Activated naive CD4-positive, alpha-beta T cell treated with anti-CD3 and anti-CD28 coated beads for 36 hours (primary cell): ENCODE measurements around the gene AWAT2. TPM values are rescaled to one million over a fixed set of nuclear protein-coding genes. Genes with fewer than 3 reads are reported as not detected.

Source experiments
- CTCF ChIA-PET: fragments of 350-600 bp; sonication (Branson Sonifier 250); formaldehyde crosslinking; loops from one replicate; lab custom pipeline; 2021; ENCODE audit warnings: antibody characterized with exemption; lab: Charles Lee
- DNase-seq: peaks from one replicate; pipeline ENCODE4 v3.0.0-alpha.2; 2020
- H3K27ac Mint-ChIP-seq: one replicate; pipeline ENCODE4 v1.8.0; 2021; ENCODE audit warnings: mild to moderate bottlenecking, mixed read lengths
- H3K27me3 Mint-ChIP-seq: one replicate; pipeline ENCODE4 v1.8.0; 2021; ENCODE audit warnings: low read depth, mixed read lengths
- H3K36me3 Mint-ChIP-seq: one replicate; pipeline ENCODE4 v1.8.0; 2021; ENCODE audit warnings: low read depth, mixed read lengths
- H3K4me1 Mint-ChIP-seq: one replicate; pipeline ENCODE4 v1.8.0; 2021; ENCODE audit warnings: low read depth, mixed read lengths
- H3K4me3 Mint-ChIP-seq: one replicate; pipeline ENCODE4 v1.8.0; 2021; ENCODE audit warnings: mild to moderate bottlenecking, moderate library complexity, mixed read lengths
- H3K9me3 Mint-ChIP-seq: one replicate; pipeline ENCODE4 v1.8.0; 2021; ENCODE audit warnings: mixed read lengths
- intact Hi-C: fragments of 100-400 bp; cut with micrococcal nuclease; formaldehyde crosslinking; loops from one replicate; pipeline ENCODE4 v1.15.1; 2023
- total RNA-seq, 2 experiments: library from RNA; stranded (reverse); gene quantifications; one replicate each; pipeline ENCODE4 v1.2.3, GENCODE V29; 2021

The AWAT2 gene, protein sequence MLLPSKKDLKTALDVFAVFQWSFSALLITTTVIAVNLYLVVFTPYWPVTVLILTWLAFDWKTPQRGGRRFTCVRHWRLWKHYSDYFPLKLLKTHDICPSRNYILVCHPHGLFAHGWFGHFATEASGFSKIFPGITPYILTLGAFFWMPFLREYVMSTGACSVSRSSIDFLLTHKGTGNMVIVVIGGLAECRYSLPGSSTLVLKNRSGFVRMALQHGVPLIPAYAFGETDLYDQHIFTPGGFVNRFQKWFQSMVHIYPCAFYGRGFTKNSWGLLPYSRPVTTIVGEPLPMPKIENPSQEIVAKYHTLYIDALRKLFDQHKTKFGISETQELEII
- total RNA-seq = not detected

DNA sequence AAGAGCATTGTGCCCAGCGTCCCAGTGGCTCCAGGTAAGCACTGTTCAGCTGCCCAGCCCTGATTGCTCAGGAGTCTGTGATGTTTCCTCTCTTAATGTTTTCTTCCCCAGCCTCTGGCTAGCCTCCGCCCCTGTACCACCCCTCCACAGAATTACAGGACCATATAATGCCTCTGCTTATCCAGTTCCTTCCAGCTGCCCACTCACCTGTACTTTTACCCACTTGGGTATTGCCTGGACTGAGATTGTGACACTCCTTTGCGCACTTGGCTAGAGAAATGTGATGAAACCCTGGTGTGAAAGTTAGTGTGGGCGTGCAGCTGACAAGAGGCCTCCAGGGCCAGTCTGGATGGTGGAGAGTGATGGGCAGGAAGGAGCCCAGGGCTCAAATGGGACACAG, at the start of gene AWAT2:
TSS of gene AWAT2 (minus strand) at position 14 of the 400 bp plus-strand sequence. CDS start at position 8, 6 bp downstream.
- no peak for DNase-seq
- Mint-ChIP-seq H3K36me3 (no peaks in the 10 kb centered on the region), H3K27ac (no peak within 1 kb of the TSS), H3K4me3 (no peak within 1 kb of the TSS), H3K4me1 (no peaks in the 10 kb centered on the region), H3K9me3 (no peaks in the 10 kb centered on the region), H3K27me3 (no peaks in the 10 kb centered on the region)
- CTCF ChIA-PET = no interaction called here
- intact Hi-C loops = no loop called here

DNA sequence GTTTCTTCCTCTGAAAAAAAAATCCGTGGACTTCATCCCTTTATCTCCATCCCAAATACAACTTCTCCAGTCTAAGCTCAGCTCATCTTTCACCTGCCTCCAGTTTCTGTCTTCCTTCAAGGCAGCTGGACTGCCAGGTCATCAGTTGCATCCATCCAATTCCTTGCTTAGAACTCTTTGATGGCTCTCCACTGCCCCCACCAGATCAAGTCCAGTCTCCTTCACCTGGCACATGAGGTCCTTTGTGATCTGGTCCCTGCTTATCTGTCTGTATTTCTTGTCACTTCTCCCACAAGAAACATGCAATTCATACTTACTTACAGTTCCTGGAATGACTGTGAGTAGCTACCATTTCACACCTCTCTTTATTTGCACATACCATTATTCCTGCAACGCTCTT, 46.3 kb upstream of the AWAT2 start:
- Mint-ChIP-seq H3K9me3 (peaks cover 2% of the 10 kb centered on the region), H3K27ac (no peak overlapping the region), H3K36me3 (no peaks in the 10 kb centered on the region), H3K4me3 (no peak overlapping the region), H3K4me1 (no peaks in the 10 kb centered on the region), H3K27me3 (peaks cover 5% of the 10 kb centered on the region)
- intact Hi-C loops = loop anchor here (2.0 to 10.0 kb wide), 4 partner anchors 63 to 603 kb away; partner anchors contain the start of gene EDA
- DNase-seq = peak; percentile 5
- CTCF ChIA-PET = interaction anchor here (0.9 to 3.1 kb wide), 10 partner anchors 9 to 603 kb away, joined by 3 to 26 read pairs (median 8); no protein-coding TSS in a partner anchor

DNA sequence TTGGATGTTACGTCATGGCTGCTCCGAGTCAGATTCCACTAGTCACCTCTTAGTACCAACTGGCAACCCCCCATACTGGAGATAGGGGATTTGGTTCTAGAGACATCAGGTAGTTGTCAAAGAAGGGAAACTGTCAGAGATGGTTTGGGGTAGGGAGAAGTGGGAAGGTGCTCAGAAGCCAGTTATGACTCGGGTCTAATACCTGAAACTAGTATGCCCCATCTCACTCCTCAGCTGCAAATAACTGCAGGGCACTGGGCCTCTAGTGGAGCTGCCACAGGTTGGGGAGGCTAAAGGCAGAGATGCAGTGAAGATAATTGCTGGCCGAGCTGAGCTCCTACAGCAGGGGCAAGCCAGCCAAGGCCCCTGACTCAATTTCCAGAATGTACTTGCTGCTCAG, 42.5 kb upstream of the AWAT2 start:
- H3K27me3 Mint-ChIP-seq = no peaks in the 10 kb centered on the region
- intact Hi-C loops = loop anchor here (10.0 kb wide), 1 partner anchor 477 kb away; the partner anchor contains the start of gene EDA
- peaks cover 2% of the 10 kb centered on the region for H3K4me1 Mint-ChIP-seq
- H3K36me3 Mint-ChIP-seq = no peaks in the 10 kb centered on the region
- H3K9me3 Mint-ChIP-seq = no peaks in the 10 kb centered on the region
- H3K27ac Mint-ChIP-seq = no peak overlapping the region
- no peak for DNase-seq
- no peak overlapping the region for H3K4me3 Mint-ChIP-seq
- CTCF ChIA-PET = no interaction called here

DNA sequence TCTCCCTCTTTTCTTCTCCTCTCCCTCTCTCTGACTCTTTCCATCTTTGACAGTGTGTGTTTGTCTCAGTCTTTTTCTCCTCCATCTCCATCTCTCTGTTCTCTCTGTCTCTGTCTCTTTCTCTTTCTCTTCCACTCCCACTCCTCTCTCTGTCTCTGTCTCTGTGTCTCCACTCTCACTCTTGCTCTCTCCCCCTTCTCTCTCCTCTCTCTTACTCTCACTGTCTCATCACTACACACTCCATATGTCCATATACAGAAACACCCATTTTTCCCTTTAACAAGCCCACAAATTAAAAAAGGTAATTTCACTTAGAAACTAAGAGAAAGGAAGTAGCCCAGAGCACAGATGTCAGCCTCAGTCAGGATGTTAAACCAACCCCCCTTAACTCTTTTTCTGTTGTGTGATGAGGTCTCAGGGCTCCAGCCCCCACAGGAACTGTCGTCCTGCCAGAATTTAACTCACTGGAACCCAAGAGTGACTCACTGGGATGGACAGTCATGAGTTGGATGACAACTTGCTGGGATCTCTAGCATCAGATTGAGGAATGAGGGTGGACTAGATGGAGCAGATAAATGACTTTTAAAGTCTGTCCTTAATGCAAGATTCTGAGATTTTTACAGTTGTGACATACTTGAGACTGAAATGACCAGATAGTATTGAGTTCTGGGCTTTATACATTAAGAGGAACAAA, 40.0 kb upstream of the AWAT2 start:
- Mint-ChIP-seq H3K27me3 (no peaks in the 10 kb centered on the region), H3K4me1 (peaks cover 2% of the 10 kb centered on the region), H3K4me3 (no peak overlapping the region), H3K9me3 (no peaks in the 10 kb centered on the region), H3K36me3 (no peaks in the 10 kb centered on the region), H3K27ac (no peak overlapping the region)
- CTCF ChIA-PET = no interaction called here
- no peak for DNase-seq
- intact Hi-C loops = loop anchor here (10.0 kb wide), 1 partner anchor 475 kb away; the partner anchor contains the start of gene EDA

DNA sequence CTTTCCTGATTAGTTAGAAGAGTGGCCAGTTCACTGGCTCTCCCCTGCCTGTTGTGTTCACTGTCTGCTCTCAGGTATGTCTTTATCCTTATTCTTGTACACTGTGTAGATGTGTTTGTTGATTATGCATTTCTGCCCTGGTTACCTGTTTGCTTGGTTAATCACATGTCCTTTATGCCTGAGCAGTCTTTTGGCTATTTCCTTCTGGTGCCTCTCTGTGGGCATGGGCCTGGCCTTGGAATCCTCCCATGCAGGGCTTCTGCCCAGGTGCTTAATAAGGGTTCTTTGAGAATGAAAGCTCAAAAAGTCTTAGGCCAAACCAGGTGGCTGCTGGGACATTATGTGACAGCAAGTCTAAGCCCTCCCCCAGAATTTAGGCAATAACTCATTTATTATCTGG, 39.0 kb upstream of the AWAT2 start:
- Mint-ChIP-seq H3K4me1 (peaks cover 2% of the 10 kb centered on the region), H3K4me3 (no peak overlapping the region), H3K27me3 (no peaks in the 10 kb centered on the region), H3K27ac (no peak overlapping the region), H3K9me3 (no peaks in the 10 kb centered on the region), H3K36me3 (no peaks in the 10 kb centered on the region)
- CTCF ChIA-PET = no interaction called here
- intact Hi-C loops = no loop called here
- no peak for DNase-seq

DNA sequence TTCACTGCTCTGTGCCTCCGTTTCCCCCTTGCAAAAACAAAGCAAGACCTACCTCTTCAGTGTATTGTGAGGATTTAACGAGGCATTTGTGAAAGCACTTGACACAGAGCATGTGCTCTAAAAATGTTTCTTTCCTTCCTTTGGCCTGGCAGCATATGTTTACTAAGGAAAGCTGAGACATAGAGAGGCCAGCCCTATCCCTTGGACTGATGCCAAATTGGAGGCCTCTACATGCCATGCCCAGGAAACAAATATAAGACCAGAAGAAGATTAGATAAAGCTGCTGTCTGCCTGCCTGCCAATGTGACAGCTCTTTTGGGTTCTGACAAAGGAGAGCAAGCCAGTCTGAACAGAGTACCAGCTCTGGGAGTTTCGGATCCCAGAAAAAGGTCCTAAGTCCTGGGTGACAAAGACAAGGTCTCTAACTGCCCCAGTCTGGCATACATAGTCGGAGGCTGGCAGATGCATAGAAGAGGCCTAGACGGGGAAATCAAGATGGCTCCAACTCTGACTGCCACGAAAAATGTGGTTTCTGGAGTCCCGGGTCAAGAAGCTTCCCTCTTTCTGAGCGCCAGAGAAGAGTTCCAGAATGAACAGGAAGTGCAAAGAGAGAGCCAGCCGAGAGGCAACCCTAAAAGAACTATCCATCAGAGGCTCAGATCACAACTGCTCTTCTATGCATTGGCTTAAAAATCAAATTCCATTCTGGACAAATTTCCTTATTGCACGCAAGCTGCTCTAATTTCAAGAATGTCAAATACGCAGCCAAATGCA, 38.3 kb upstream of the AWAT2 start:
- Mint-ChIP-seq H3K27me3 (no peaks in the 10 kb centered on the region), H3K36me3 (no peaks in the 10 kb centered on the region), H3K4me3 (no peak overlapping the region), H3K9me3 (no peaks in the 10 kb centered on the region), H3K4me1 (peaks cover 2% of the 10 kb centered on the region), H3K27ac (no peak overlapping the region)
- intact Hi-C loops = no loop called here
- no peak for DNase-seq
- CTCF ChIA-PET = interaction anchor here (2.9 kb wide), 1 partner anchor 9 kb away, joined by 17 read pairs; no protein-coding TSS in a partner anchor

DNA sequence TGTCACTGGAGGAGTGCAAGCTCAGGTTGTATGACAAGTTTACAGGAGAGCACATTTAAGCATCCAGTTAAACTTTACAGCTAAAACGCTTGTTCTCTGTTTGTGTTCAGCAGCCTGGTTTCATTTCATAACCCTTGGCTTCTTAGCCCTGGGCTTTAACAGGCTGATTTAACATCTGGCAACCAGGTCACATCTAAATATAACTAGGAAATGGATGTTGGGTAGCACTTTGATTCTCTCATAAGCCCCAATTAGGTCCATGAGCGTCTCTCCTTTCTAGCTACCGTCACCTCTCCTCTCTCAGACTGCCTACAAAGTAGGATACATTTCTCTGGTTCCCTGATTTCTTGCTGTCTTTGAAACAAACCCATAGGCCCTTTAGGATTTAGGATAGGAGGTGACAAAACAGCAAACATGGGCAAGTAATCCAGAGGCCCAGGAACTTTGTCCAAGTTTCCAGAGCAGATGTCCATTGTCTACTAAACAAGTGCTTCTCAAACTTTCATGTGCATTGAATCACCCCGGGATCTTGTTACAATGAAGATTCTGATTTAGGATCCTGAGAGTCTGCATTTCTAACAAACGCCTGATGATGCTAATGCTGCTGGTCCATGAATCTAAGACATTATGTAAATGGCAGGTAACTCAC, 35.0 kb upstream of the AWAT2 start:
- H3K27ac Mint-ChIP-seq = no peak overlapping the region

DNA sequence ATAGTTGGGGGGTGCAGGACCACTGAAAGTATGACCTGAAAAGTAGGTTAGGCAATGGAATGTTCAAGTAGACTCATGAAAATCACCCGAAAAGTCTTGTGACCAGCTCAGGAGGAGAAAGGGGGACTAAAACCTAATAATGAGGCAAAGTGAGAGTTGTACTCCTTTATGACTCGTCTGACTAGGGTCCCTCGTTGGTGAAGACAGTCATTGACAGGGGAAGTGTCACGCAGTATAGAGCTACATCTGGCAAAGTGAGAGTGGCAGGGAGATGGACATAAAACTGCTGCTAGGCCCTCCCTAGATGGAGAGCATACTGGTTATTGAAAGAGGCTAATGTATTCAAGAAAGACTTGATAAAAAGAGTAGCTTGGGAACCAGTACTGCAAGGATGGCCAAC, 33.0 kb upstream of the AWAT2 start:
- intact Hi-C loops = no loop called here
- H3K4me1 Mint-ChIP-seq = no peaks in the 10 kb centered on the region
- H3K27me3 Mint-ChIP-seq = no peaks in the 10 kb centered on the region
- H3K27ac Mint-ChIP-seq = no peak overlapping the region
- DNase-seq = no peak
- CTCF ChIA-PET = interaction anchor here (0.5 kb wide), 1 partner anchor 12 kb away, joined by 3 read pairs; no protein-coding TSS in a partner anchor
- no peak overlapping the region for H3K4me3 Mint-ChIP-seq
- no peaks in the 10 kb centered on the region for H3K9me3 Mint-ChIP-seq
- H3K36me3 Mint-ChIP-seq = no peaks in the 10 kb centered on the region

More for the DNA sequence above, 35.0 kb upstream of the AWAT2 start:
- no peak for DNase-seq
- no peaks in the 10 kb centered on the region for H3K27me3 Mint-ChIP-seq
- no peaks in the 10 kb centered on the region for H3K9me3 Mint-ChIP-seq
- intact Hi-C loops = no loop called here
- no peaks in the 10 kb centered on the region for H3K36me3 Mint-ChIP-seq
- CTCF ChIA-PET = interaction anchor here (1.3 kb wide), 1 partner anchor 13 kb away, joined by 3 read pairs; no protein-coding TSS in a partner anchor
- peaks cover 2% of the 10 kb centered on the region for H3K4me1 Mint-ChIP-seq
- no peak overlapping the region for H3K4me3 Mint-ChIP-seq

DNA sequence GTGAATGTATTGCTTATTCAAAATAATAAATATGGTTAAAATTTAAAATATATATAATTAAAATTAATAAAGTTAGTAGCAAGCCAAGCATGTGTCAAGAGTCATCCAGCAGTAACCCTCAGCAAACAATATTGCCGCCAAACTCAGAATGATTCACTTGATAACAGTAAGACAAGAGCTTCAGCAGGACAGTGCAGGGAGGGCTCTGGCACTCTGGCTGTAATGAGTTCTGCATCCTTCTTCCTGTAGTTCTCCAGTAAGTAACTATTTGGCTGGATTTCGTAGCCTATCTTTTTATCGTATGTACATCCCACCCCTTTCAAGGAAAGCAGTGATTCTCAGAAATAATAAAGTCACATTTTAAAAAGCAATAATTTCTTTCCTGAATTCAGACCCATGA, 30.1 kb upstream of the AWAT2 start:
- intact Hi-C loops = no loop called here
- no peak for DNase-seq
- no peaks in the 10 kb centered on the region for H3K27me3 Mint-ChIP-seq
- CTCF ChIA-PET = interaction anchor here (0.6 kb wide), 1 partner anchor 19 kb away, joined by 3 read pairs; no protein-coding TSS in a partner anchor
- H3K4me1 Mint-ChIP-seq = no peaks in the 10 kb centered on the region
- no peak overlapping the region for H3K27ac Mint-ChIP-seq
- H3K36me3 Mint-ChIP-seq = no peaks in the 10 kb centered on the region
- H3K9me3 Mint-ChIP-seq = no peaks in the 10 kb centered on the region
- H3K4me3 Mint-ChIP-seq = no peak overlapping the region

DNA sequence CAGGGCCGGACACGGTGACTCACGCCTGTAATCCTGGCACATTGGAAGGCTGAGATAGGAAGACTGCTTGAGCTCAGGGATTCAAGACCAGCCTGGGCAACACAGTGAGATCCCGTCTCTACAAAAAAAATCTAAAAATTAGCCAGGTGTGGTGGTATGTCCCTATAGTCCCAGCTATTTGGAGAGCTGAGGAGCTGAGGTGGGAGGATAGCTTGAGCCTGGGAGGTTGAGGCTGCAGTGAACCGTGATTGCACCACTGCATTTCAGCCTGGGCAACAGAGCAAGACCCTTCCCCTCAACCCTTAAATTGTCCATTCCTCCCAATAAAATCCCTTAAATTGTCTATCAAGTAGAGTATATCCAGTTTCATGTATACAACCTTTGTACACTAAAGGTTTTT, 29.6 kb upstream of the AWAT2 start:
- H3K27me3 Mint-ChIP-seq = no peaks in the 10 kb centered on the region
- intact Hi-C loops = no loop called here
- no peak for DNase-seq
- no peaks in the 10 kb centered on the region for H3K36me3 Mint-ChIP-seq
- H3K27ac Mint-ChIP-seq = no peak overlapping the region
- no peaks in the 10 kb centered on the region for H3K4me1 Mint-ChIP-seq
- no peak overlapping the region for H3K4me3 Mint-ChIP-seq
- no peaks in the 10 kb centered on the region for H3K9me3 Mint-ChIP-seq
- CTCF ChIA-PET = no interaction called here

DNA sequence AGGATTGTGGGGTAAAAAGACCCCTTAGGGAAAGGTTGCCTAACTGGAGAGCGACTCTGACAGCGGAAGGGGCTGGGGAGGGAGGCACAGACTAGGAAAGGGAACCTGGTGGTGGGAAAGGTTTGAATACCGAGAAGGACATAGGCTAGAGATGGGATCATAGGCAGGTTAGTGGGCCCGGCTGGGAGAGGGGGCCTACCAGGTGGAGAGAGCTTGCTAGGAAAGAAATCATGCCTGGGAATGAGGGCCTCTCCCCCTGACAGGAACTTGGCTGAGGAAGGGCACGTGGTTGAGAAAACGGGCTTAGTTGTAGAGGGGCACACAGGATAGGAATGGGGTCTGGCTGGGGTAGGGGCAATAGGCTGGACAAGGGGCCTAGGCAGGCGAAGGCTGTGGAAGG, 16.9 kb upstream of the AWAT2 start:
- H3K4me1 Mint-ChIP-seq = no peaks in the 10 kb centered on the region
- H3K4me3 Mint-ChIP-seq = no peak overlapping the region
- no peaks in the 10 kb centered on the region for H3K27me3 Mint-ChIP-seq
- no peaks in the 10 kb centered on the region for H3K36me3 Mint-ChIP-seq
- intact Hi-C loops = no loop called here
- H3K27ac Mint-ChIP-seq = no peak overlapping the region
- CTCF ChIA-PET = no interaction called here
- no peak for DNase-seq
- H3K9me3 Mint-ChIP-seq = no peaks in the 10 kb centered on the region
